Testis (tissue), 3 donors: ENCODE data around the gene ARMC2. TPM values are rescaled to one million over a fixed set of nuclear protein-coding genes. Genes with fewer than 3 reads are reported as not detected.

Experiments used
- DNase-seq: peaks from one replicate; pipeline ENCODE4 v3.0.0-alpha.2; 2019
- H3K27ac ChIP-seq, 2 donors: fragments of 200-600 bp; sonication (generic); one replicate each; pipeline ENCODE4 v1.5.1; 2019
- H3K27me3 ChIP-seq: fragments of 200-600 bp; sonication (generic); one replicate; pipeline ENCODE4 v1.5.1; 2019
- H3K36me3 ChIP-seq: fragments of 200-600 bp; sonication (generic); one replicate; pipeline ENCODE4 v1.5.1; 2017; ENCODE audit warnings: low read depth; ENCODE audit errors: missing control alignments
- H3K4me1 ChIP-seq: fragments of 200-600 bp; sonication (generic); one replicate; pipeline ENCODE4 v1.5.1; 2019
- H3K4me3 ChIP-seq, 2 donors: fragments of 200-600 bp; sonication (generic); one replicate each; pipeline ENCODE4 v1.5.1; 2017 to 2019
- H3K9me3 ChIP-seq: fragments of 200-600 bp; sonication (generic); one replicate; pipeline ENCODE4 v1.5.1; 2017
- CTCF ChIP-seq, 3 experiments: fragments of 450-650 bp in 2 of 3; fragments of 200-600 bp in 1 of 3; sonication (generic) in 1 of 3; IDR thresholded peaks; one replicate each; pipeline ENCODE4 v1.5.1; 2016 to 2019; ENCODE audit warnings: antibody characterized with exemption in 3 of 3, mild to moderate bottlenecking in 2 of 3, moderate library complexity in 1 of 3
- POLR2A ChIP-seq: fragments of 450-650 bp; IDR thresholded peaks from one replicate; pipeline ENCODE4 v1.6.1; 2017; ENCODE audit warnings: antibody characterized with exemption, mild to moderate bottlenecking, moderate library complexity
- WGBS, 2 donors: methylation state at CpG; one replicate each; pipeline ENCODE4 v1.1.5; 2018; 5-methylcytosine and 5-hydroxymethylcytosine counted together
- intact Hi-C: fragments of 100-400 bp; cut with DNase I; formaldehyde crosslinking; loops from one replicate; pipeline ENCODE4 v1.15.1; 2023; ENCODE audit warnings: low total_unique reads
- polyA plus RNA-seq: library from polyadenylated mRNA; stranded (reverse); fragments of 350-450 nt; fragmentation: Illumina TruSeq; extraction: RNeasy Lipid Tissue Mini Kit (QIAGEN cat#74804); gene quantifications from one replicate; pipeline ENCODE4 v1.2.3, GENCODE V29; 2014; ENCODE audit warnings: low read depth, low replicate concordance; ENCODE audit not compliant: insufficient read depth
- total RNA-seq, 2 donors: library from RNA; depleted of rRNA; stranded (reverse); fragments of >200 nt; gene quantifications; one replicate each; pipeline ENCODE4 v1.2.3, GENCODE V29; 2016

The ARMC2 gene
- total and polyA plus RNA-seq, 3 donors from 2014 or later = 24.0 to 78.6 (median 51.4) TPM

DNA sequence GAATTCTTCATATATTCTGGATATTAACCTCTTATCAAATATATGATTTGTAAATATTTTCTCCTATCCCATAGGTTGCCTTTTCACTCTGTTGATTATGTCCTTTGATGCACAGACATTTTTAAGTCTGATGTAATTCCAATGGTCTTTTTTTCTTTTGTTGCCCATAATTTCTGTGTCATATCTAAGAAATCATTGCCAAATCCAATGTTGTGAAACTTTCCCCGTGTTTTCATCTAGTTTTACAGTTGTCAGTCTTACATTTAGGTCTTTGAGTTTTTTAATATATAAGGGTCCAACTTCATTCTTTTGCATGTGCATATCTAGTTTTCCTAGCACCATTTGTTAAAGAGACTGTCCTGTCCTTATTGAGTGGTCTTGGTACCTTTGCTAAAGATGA, 134.9 kb downstream of the ARMC2 start:
- Histone ChIP-seq H3K4me1 (no peaks in the 10 kb centered on the region), H3K27me3 (no peaks in the 10 kb centered on the region), H3K9me3 (no peaks in the 10 kb centered on the region), H3K4me3 (no peak overlapping the region), H3K36me3 (no peaks in the 10 kb centered on the region), H3K27ac (no peak overlapping the region)
- WGBS, 2 donors = 91 to 95% methylated on average over 1 of the region's 1 CpG
- intact Hi-C loops = no loop called here
- TF ChIP-seq POLR2A (no peak), CTCF (IDR thresholded peaks at IDR 0.05) (no peak)
- DNase-seq = no peak

GRCh38 chr6:108985301-108985700, 137.1 kb downstream of the ARMC2 start:
- Histone ChIP-seq H3K9me3 (no peaks in the 10 kb centered on the region), H3K4me1 (no peaks in the 10 kb centered on the region), H3K27me3 (no peaks in the 10 kb centered on the region), H3K4me3 (no peak overlapping the region), H3K36me3 (no peaks in the 10 kb centered on the region), H3K27ac (no peak overlapping the region)
- no peak for TF ChIP-seq CTCF (IDR thresholded peaks at IDR 0.05)
- no peak for TF ChIP-seq POLR2A
- DNase-seq = no peak
- intact Hi-C loops = no loop called here

DNA sequence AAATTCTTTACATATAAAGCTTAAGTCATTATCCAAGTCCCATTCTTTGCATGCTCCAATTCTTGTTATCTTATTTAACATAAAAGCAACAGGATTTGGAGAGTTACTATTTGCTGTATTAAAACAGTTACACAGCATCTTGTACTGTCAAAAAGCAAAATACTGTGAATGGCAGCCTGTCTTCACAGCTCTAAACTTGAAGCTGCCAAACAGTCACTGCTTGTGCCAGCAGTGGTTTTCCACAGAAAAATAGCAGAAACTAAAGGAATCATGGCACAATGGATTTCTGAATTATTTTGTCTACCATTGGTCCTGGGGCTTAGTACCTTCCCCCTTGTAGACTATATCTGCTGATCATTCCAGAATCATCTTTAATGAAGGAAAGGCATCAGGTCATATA, 138.9 kb downstream of the ARMC2 start:
- DNase-seq = no peak
- TF ChIP-seq CTCF (IDR thresholded peaks at IDR 0.05) = no peak
- TF ChIP-seq POLR2A = no peak
- no peaks in the 10 kb centered on the region for H3K36me3 ChIP-seq

DNA sequence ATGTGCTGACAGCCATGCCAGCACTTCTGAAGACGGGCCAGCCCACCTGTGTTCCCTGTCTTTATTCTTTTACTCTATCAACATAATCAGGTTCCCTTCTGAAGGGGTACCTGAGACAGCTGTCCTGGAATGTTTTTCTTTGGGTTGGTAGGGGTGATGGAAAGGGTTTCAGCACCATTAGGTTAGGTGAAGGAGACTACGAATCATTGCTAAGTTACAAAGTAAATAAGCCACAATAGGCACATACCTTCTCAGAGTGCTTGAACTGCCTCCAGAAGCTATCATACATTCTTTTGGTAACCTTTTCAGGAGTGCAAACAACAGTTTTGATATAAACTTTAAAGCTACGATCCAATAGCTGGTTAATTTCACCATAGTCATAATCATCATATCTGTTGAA, 140.1 kb downstream of the ARMC2 start:
- Histone ChIP-seq H3K4me3 (no peak overlapping the region), H3K27me3 (no peaks in the 10 kb centered on the region), H3K36me3 (no peaks in the 10 kb centered on the region), H3K27ac (no peak overlapping the region), H3K4me1 (no peaks in the 10 kb centered on the region), H3K9me3 (no peaks in the 10 kb centered on the region)
- TF ChIP-seq POLR2A (no peak), CTCF (IDR thresholded peaks at IDR 0.05) (no peak)
- 76 to 91% methylated on average over 3 of the region's 3 CpGs for WGBS, 2 donors
- intact Hi-C loops = no loop called here
- DNase-seq = no peak

More for the DNA sequence above, 138.9 kb downstream of the ARMC2 start:
- H3K4me1 ChIP-seq = no peaks in the 10 kb centered on the region
- H3K27me3 ChIP-seq = no peaks in the 10 kb centered on the region
- no peak overlapping the region for H3K27ac ChIP-seq
- H3K4me3 ChIP-seq = no peak overlapping the region
- intact Hi-C loops = no loop called here
- H3K9me3 ChIP-seq = no peaks in the 10 kb centered on the region

- Histone ChIP-seq H3K36me3 (no peaks in the 10 kb centered on the region), H3K27ac (no peak overlapping the region), H3K4me3 (no peak overlapping the region), H3K9me3 (no peaks in the 10 kb centered on the region), H3K27me3 (no peaks in the 10 kb centered on the region), H3K4me1 (no peaks in the 10 kb centered on the region)
- intact Hi-C loops = no loop called here
- TF ChIP-seq CTCF (IDR thresholded peaks at IDR 0.05) (no peak), POLR2A (no peak)
- no peak for DNase-seq
- WGBS, 2 donors = 96 to 97% methylated on average over 5 of the region's 5 CpGs
These were observed 140.5 kb downstream of the ARMC2 start for GRCh38 chr6:108988765-108989164.
